Endothelial cell of umbilical vein (primary cell): ENCODE results near the gene TMEM145. TPM values are rescaled to one million over a fixed set of nuclear protein-coding genes. Genes with fewer than 3 reads are reported as not detected.
A peak's percentile ranks its signal among the peaks of the same experiment; 100 is the strongest.
"Not testable (repeated sequence)": the region's sequence is repeated elsewhere in the genome, so short reads cannot be mapped to it uniquely, and the experiment has no call there.

ENCODE experiments used
- BruUV-seq: library from RNA; stranded (reverse); fragments of 400-500 nt; replicated peaks from 2 replicates; lab custom pipeline; 2021; lab: Mats Ljungman, UMichigan
- CTCF ChIA-PET: fragments of 300-600, 350-600 bp; sonication (Branson Sonifier 250); formaldehyde crosslinking; loops from one replicate; lab custom pipeline; 2021; ENCODE audit warnings: antibody characterized with exemption, inconsistent platforms; lab: Charles Lee
- POLR2A ChIA-PET: fragments of 300-600, 350-600 bp; sonication (Branson Sonifier 250); formaldehyde crosslinking; loops from one replicate; lab custom pipeline; 2021; ENCODE audit warnings: antibody characterized with exemption, inconsistent platforms; lab: Charles Lee
- DNase-seq: peaks from one replicate; pipeline ENCODE4 v3.0.0-alpha.2; 2011; ENCODE audit warnings: low read depth, low spot score
- FAIRE-seq: peaks from 2 replicates; lab custom pipeline; 2011; peaks lifted over from hg19 to GRCh38; lab: Jason Lieb, UNC
- H2AFZ ChIP-seq: 2 replicates; pipeline ENCODE4 v1.6.0; 2012; ENCODE audit warnings: low read depth, low read length, control low read depth, inconsistent platforms
- H3K27ac ChIP-seq: 2 replicates; pipeline ENCODE4 v1.5.1; 2011; ENCODE audit warnings: low read depth, mild to moderate bottlenecking, control low read depth, low read length, moderate library complexity; ENCODE audit not compliant: insufficient read depth
- H3K27me3 ChIP-seq, 2 experiments: 2 replicates each; pipeline versions ENCODE4 v1.6.0 to v1.6.1; 2011; ENCODE audit warnings: low read length in 2 of 2, mixed read lengths in 1 of 2; ENCODE audit not compliant: control insufficient read depth in 2 of 2, insufficient read depth in 2 of 2
- H3K36me3 ChIP-seq, 2 experiments: 2 replicates in 1 of 2; 3 replicates in 1 of 2; pipeline ENCODE4 v1.5.1; 2011; ENCODE audit warnings: low read length in 2 of 2, mild to moderate bottlenecking in 1 of 2, moderate library complexity in 1 of 2; ENCODE audit not compliant: control insufficient read depth in 2 of 2, insufficient read depth in 2 of 2; ENCODE audit errors: extremely low read depth in 1 of 2
- H3K4me1 ChIP-seq: 3 replicates; pipeline ENCODE4 v1.5.1; 2011; ENCODE audit warnings: mild to moderate bottlenecking, low read length; ENCODE audit not compliant: control insufficient read depth, insufficient read depth; ENCODE audit errors: extremely low read depth
- H3K4me2 ChIP-seq: 2 replicates; pipeline ENCODE4 v1.6.1; 2011; ENCODE audit warnings: low read length, control low read depth, mixed read lengths; ENCODE audit not compliant: insufficient read depth
- H3K4me3 ChIP-seq, 3 experiments: fragments of 200-600 bp in 1 of 3; sonication (generic), shearing (Covaris generic) in 1 of 3; replicated peaks in 1 of 3; 2 replicates each; pipeline ENCODE4 v1.5.1; 2011 to 2016; ENCODE audit warnings: control low read depth in 3 of 3, low read length in 3 of 3, mild to moderate bottlenecking in 2 of 3, inconsistent platforms in 1 of 3, low read depth in 1 of 3, moderate library complexity in 1 of 3; ENCODE audit not compliant: insufficient read depth in 1 of 3
- H3K79me2 ChIP-seq: 2 replicates; pipeline ENCODE4 v1.6.0; 2012; ENCODE audit warnings: low read length, inconsistent platforms; ENCODE audit not compliant: control insufficient read depth, insufficient read depth
- H3K9ac ChIP-seq: replicated peaks from 2 replicates; pipeline ENCODE3; 2011; ENCODE audit warnings: low read length, control low read depth; ENCODE audit not compliant: insufficient read depth; ENCODE audit errors: extremely low read depth
- H3K9me1 ChIP-seq: replicated peaks from 3 replicates; pipeline ENCODE4 v1.6.0; 2011; ENCODE audit warnings: mild to moderate bottlenecking, low read length; ENCODE audit not compliant: control insufficient read depth, insufficient read depth; ENCODE audit errors: extremely low read depth
- H3K9me3 ChIP-seq: replicated peaks from 2 replicates; pipeline ENCODE4 v1.5.1; 2012; ENCODE audit warnings: low read length, inconsistent platforms; ENCODE audit not compliant: control insufficient read depth, insufficient read depth
- H4K20me1 ChIP-seq: replicated peaks from 2 replicates; pipeline ENCODE3; 2011; ENCODE audit warnings: mild to moderate bottlenecking, low read length; ENCODE audit not compliant: control insufficient read depth, insufficient read depth; ENCODE audit errors: extremely low read depth
- FOS ChIP-seq: IDR thresholded peaks from 2 replicates; pipeline ENCODE4 v1.6.1; 2011; ENCODE audit warnings: mild to moderate bottlenecking, low read length, moderate library complexity, borderline replicate concordance; ENCODE audit not compliant: insufficient read depth
- JUN ChIP-seq: IDR thresholded peaks from 2 replicates; pipeline ENCODE4 v1.6.1; 2011; ENCODE audit warnings: borderline replicate concordance, low read depth; ENCODE audit not compliant: insufficient read length, insufficient read depth
- MYC ChIP-seq: IDR thresholded peaks from one replicate; pipeline ENCODE4 v1.6.1; 2011; ENCODE audit warnings: mild to moderate bottlenecking, low read depth, low read length
- POLR2AphosphoS5 ChIP-seq: IDR thresholded peaks from 2 replicates; pipeline ENCODE4 v1.6.1; 2012; ENCODE audit warnings: low read depth, mild to moderate bottlenecking, control low read depth, low read length, moderate library complexity; ENCODE audit not compliant: insufficient read depth
- dilution Hi-C: fragments of 300-500 bp; cut with MboI; formaldehyde crosslinking; loops from one replicate; pipeline ENCODE4 v1.15.0; 2019; ENCODE audit warnings: low sequenced_read_pairs; ENCODE audit not compliant: extremely low pct_ligation_motif_present
- intact Hi-C: fragments of 100-400 bp; cut with micrococcal nuclease; formaldehyde crosslinking; loops from one replicate; pipeline ENCODE4 v1.10.0; 2022
- polyA plus RNA-seq, 4 experiments: library from polyadenylated mRNA; depleted of rRNA in 3 of 4; stranded (reverse) in 3 of 4; unstranded in 1 of 4; fragments of >200 nt; gene quantifications; 2 replicates each; pipeline versions ENCODE4 v1.2.1 to v1.2.3, GENCODE V29; 2011 to 2012; ENCODE audit warnings: missing spikeins in 1 of 4
- total RNA-seq: library from RNA; stranded (reverse); gene quantifications from 2 replicates; pipeline ENCODE4 v1.2.3, GENCODE V29; 2021
- TF ChIP-seq, protein P1 (sequence below), 2 donors: IDR thresholded peaks; 1 replicate in 1 of 2; 2 replicates in 1 of 2; pipeline ENCODE4 v1.5.1; 2011; ENCODE audit warnings: low read length in 2 of 2, mild to moderate bottlenecking in 2 of 2, moderate library complexity in 2 of 2, control low read depth in 1 of 2, inconsistent platforms in 1 of 2, low read depth in 1 of 2; ENCODE audit not compliant: insufficient read depth in 1 of 2; ENCODE audit errors: extremely low read depth in 1 of 2

Gene TMEM145
- total and polyA plus RNA-seq, 2 donors (not counting 3 experiments of a cell fraction or from before 2014, with no cell fraction given), result not detected

GRCh38 chr19:42335971-42336370 is 22.9 kb downstream of the TMEM145 start:
- Histone ChIP-seq H3K27ac (no peak overlapping the region), H3K9me3 (no peaks in the 10 kb centered on the region), H3K79me2 (no peaks in the 10 kb centered on the region), H4K20me1 (no peaks in the 10 kb centered on the region), H3K9ac (no peak overlapping the region), H2AFZ (no peak overlapping the region), H3K27me3 (no peaks in the 10 kb centered on the region), H3K4me3 (no peak overlapping the region), H3K4me2 (no peak overlapping the region), H3K4me1 (no peaks in the 10 kb centered on the region), H3K36me3 (peaks cover 0 to 7% of the 10 kb centered on the region in 2 experiments), H3K9me1 (no peaks in the 10 kb centered on the region)
- DNase-seq (no peak), FAIRE-seq (no peak)
- POLR2A ChIA-PET, result no interaction called here
- BruUV-seq, result TSS peak; percentile 27
- intact Hi-C loops, result no loop called here
- dilution Hi-C loops, result no loop called here
- TF ChIP-seq MYC (no peak), JUN (no peak), POLR2AphosphoS5 (no peak), FOS (no peak)
- TF ChIP-seq, protein P1, sequence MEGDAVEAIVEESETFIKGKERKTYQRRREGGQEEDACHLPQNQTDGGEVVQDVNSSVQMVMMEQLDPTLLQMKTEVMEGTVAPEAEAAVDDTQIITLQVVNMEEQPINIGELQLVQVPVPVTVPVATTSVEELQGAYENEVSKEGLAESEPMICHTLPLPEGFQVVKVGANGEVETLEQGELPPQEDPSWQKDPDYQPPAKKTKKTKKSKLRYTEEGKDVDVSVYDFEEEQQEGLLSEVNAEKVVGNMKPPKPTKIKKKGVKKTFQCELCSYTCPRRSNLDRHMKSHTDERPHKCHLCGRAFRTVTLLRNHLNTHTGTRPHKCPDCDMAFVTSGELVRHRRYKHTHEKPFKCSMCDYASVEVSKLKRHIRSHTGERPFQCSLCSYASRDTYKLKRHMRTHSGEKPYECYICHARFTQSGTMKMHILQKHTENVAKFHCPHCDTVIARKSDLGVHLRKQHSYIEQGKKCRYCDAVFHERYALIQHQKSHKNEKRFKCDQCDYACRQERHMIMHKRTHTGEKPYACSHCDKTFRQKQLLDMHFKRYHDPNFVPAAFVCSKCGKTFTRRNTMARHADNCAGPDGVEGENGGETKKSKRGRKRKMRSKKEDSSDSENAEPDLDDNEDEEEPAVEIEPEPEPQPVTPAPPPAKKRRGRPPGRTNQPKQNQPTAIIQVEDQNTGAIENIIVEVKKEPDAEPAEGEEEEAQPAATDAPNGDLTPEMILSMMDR (IDR thresholded peaks at IDR 0.05; ENCODE audit: extremely low read depth in 1 of 2, insufficient read depth in 1 of 2, low read depth in 1 of 2, low read length in 2 of 2), result no peak
- CTCF ChIA-PET, result no interaction called here

DNA sequence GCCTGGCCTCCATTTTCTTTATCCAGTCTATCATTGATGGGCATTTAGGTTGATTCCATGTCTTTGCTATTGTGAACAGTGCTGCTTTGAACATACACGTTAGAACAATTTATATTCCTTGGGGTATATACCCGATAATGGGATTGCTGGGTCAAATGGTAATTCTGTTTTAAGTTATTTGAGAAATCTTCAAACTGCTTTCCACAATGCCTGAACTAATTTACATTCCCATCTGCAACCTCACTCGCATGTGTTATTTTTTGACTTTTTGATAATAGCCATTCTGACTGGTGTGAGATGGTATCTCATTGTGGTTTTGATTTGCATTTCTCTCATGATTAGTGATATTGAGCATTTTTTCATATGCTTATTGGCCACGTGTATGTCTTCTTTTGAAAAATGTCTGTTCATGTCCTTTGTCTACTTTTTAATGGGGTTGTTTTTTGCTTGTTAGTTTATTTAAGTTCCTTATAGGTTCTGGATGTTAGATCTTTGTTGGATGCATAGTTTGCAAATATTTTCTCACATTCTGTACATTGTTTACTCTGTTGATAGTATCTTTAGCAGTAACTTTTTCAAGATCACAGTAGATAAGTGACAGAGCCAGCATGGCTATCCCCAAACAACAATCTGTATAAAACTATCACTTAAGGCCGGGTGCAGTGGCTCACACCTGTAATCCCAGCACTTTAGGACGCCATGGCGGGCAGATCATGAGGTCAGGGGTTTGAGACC is 26.2 kb downstream of the TMEM145 start:
- dilution Hi-C loops, H3K9ac ChIP-seq, H3K79me2 ChIP-seq, H4K20me1 ChIP-seq, FAIRE-seq, DNase-seq, POLR2A ChIA-PET, H3K9me1 ChIP-seq, H3K27ac ChIP-seq, CTCF ChIA-PET, H3K27me3 ChIP-seq, intact Hi-C loops, H3K9me3 ChIP-seq, BruUV-seq, H2AFZ ChIP-seq, H3K4me2 ChIP-seq, H3K4me3 ChIP-seq, H3K4me1 ChIP-seq: not testable (repeated sequence)
- H3K36me3 ChIP-seq, result peaks cover 0 to 11% of the 10 kb centered on the region in 2 experiments

GRCh38 chr19:42339922-42340321 is 26.8 kb downstream of the TMEM145 start:
- intact Hi-C loops, H3K27ac ChIP-seq, dilution Hi-C loops, H3K9me3 ChIP-seq, H3K4me3 ChIP-seq, H4K20me1 ChIP-seq, BruUV-seq, H3K9me1 ChIP-seq, POLR2A ChIA-PET, H3K79me2 ChIP-seq, H3K9ac ChIP-seq, FAIRE-seq, CTCF ChIA-PET, H3K4me2 ChIP-seq, H3K27me3 ChIP-seq, H3K4me1 ChIP-seq, DNase-seq, H2AFZ ChIP-seq: not testable (repeated sequence)
- peaks cover 0 to 11% of the 10 kb centered on the region in 2 experiments for H3K36me3 ChIP-seq
